Colonic mucosa (tissue), 4 donors: ENCODE data around the gene C10orf71. TPM values are rescaled to one million over a fixed set of nuclear protein-coding genes. Genes with fewer than 3 reads are reported as not detected.

Experiments
- DNase-seq: peaks from one replicate; pipeline ENCODE4 v3.0.0-alpha.2; 2020
- H3K27ac ChIP-seq: fragments of 200-600 bp; one replicate; pipeline ENCODE4 v1.8.0; 2021
- H3K27me3 ChIP-seq: fragments of 200-600 bp; one replicate; pipeline ENCODE4 v1.8.0; 2021
- H3K36me3 ChIP-seq: fragments of 200-600 bp; one replicate; pipeline ENCODE4 v1.8.0; 2021
- H3K4me1 ChIP-seq: fragments of 200-600 bp; one replicate; pipeline ENCODE4 v1.8.0; 2021; ENCODE audit warnings: mild to moderate bottlenecking
- H3K4me3 ChIP-seq: fragments of 200-600 bp; one replicate; pipeline ENCODE4 v1.8.0; 2021
- H3K9ac ChIP-seq, 2 donors: one replicate each; pipeline ENCODE4 v1.7.0; 2013; ENCODE audit warnings: control low read depth in 2 of 2, low read depth in 2 of 2, low read length in 2 of 2
- H3K9me3 ChIP-seq: fragments of 200-600 bp; one replicate; pipeline ENCODE4 v1.8.0; 2021
- CTCF ChIP-seq: fragments of 200-600 bp; IDR thresholded peaks from one replicate; pipeline ENCODE4 v1.8.0; 2022; ENCODE audit warnings: antibody characterized with exemption, mild to moderate bottlenecking
- intact Hi-C: fragments of 100-400 bp; cut with DNase I; formaldehyde crosslinking; loops from one replicate; pipeline ENCODE4 v1.14.1; 2022
- total RNA-seq, 2 donors: library from RNA; stranded (reverse); fragmentation: NEBNext Ultra II Directional in 1 of 2; extraction: Animal tissue kit (Norgen Biotek cat#: 25700) in 1 of 2; gene quantifications; one replicate each; pipeline ENCODE4 v1.2.1, GENCODE V29; 2021
- donor health status: healthy.
- donor health status: DM: no; HTN: no; CAD: no.
- donor health status: DM: no; HTN: no; CAD: no.

Gene C10orf71
- total RNA-seq, 2 donors from 2014 or later = not detected

- no peak for TF ChIP-seq CTCF
- Histone ChIP-seq H3K9me3 (no peaks in the 10 kb centered on the region), H3K4me1 (no peaks in the 10 kb centered on the region)
Measured at GRCh38 chr10:49293208-49293603, 5.8 kb upstream of the C10orf71 start.

GRCh38 chr10:49294731-49295130 is 4.2 kb upstream of the C10orf71 start:
- H3K27me3 ChIP-seq = no peaks in the 10 kb centered on the region
- no peak overlapping the region for H3K27ac ChIP-seq
- H3K4me1 ChIP-seq = no peaks in the 10 kb centered on the region
- no peak for TF ChIP-seq CTCF
- intact Hi-C loops = no loop called here
- no peaks in the 10 kb centered on the region for H3K9me3 ChIP-seq
- no peak for DNase-seq
- H3K36me3 ChIP-seq = no peaks in the 10 kb centered on the region
- H3K4me3 ChIP-seq = no peak overlapping the region
- H3K9ac ChIP-seq = no peak overlapping the region

More at GRCh38 chr10:49293208-49293603, 5.8 kb upstream of the C10orf71 start:
- Histone ChIP-seq H3K27me3 (no peaks in the 10 kb centered on the region), H3K4me3 (no peak overlapping the region), H3K9ac (no peak overlapping the region), H3K36me3 (no peaks in the 10 kb centered on the region), H3K27ac (no peak overlapping the region)
- intact Hi-C loops = no loop called here
- no peak for DNase-seq

GRCh38 chr10:49295297-49295696 is 3.7 kb upstream of the C10orf71 start:
- no peak for DNase-seq
- TF ChIP-seq CTCF = no peak

GRCh38 chr10:49296382-49296781 is 2.6 kb upstream of the C10orf71 start:
- Histone ChIP-seq H3K27ac (no peak overlapping the region), H3K4me1 (no peaks in the 10 kb centered on the region), H3K9ac (no peak overlapping the region), H3K36me3 (no peaks in the 10 kb centered on the region), H3K9me3 (no peaks in the 10 kb centered on the region), H3K4me3 (no peak overlapping the region), H3K27me3 (no peaks in the 10 kb centered on the region)
- intact Hi-C loops = no loop called here
- DNase-seq = no peak
- no peak for TF ChIP-seq CTCF

More at GRCh38 chr10:49295297-49295696, 3.7 kb upstream of the C10orf71 start:
- Histone ChIP-seq H3K4me3 (no peak overlapping the region), H3K36me3 (no peaks in the 10 kb centered on the region), H3K9me3 (no peaks in the 10 kb centered on the region), H3K27me3 (no peaks in the 10 kb centered on the region), H3K27ac (no peak overlapping the region), H3K4me1 (no peaks in the 10 kb centered on the region), H3K9ac (no peak overlapping the region)
- intact Hi-C loops = no loop called here

- H3K36me3 ChIP-seq = no peaks in the 10 kb centered on the region
- no peak for DNase-seq
Measured at GRCh38 chr10:49296836-49297235, 2.1 kb upstream of the C10orf71 start.

More at GRCh38 chr10:49296836-49297235, 2.1 kb upstream of the C10orf71 start:
- intact Hi-C loops = no loop called here
- Histone ChIP-seq H3K9ac (no peak overlapping the region), H3K4me3 (no peak overlapping the region), H3K9me3 (no peaks in the 10 kb centered on the region), H3K4me1 (no peaks in the 10 kb centered on the region), H3K27ac (no peak overlapping the region), H3K27me3 (no peaks in the 10 kb centered on the region)
- no peak for TF ChIP-seq CTCF
